ENCODE results near the gene COL5A2.

COL5A2 gene

DNA sequence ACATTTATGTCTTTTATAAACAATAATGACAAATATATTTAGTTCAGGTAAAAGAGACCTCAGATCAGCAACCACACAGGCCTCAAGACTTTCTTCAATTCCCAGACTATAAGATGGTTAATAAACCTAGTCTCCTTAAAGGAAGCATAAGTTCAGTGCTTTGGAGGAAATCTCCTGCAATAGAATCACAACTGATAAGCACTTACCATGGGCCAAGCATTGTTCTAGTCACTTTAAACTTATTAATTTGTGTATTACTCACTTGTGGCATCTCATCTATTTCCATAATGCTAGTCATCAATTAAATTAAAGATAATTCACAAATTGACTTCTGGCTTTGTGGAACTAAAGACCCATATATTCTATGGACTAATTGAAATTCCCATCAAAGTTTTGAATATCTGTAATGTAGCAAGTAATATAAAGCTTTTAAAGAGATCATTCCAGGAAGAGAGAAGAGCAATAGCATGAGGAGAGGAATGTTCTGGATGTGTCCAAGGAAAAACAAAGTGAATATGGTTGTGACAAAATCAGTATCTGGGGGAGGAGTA, 163.2 kb downstream of the COL5A2 start:
- no peak overlapping the region for H3K4me3 Mint-ChIP-seq
- H3K9me3 Mint-ChIP-seq = no peaks in the 10 kb centered on the region
- no peak for DNase-seq (ENCODE audit: low spot score in 2 of 2)
- ATAC-seq (ENCODE audit: low read depth) = no peak
- no peaks in the 10 kb centered on the region for H3K36me3 Mint-ChIP-seq
- no peaks in the 10 kb centered on the region for H3K27me3 Mint-ChIP-seq
- no peaks in the 10 kb centered on the region for H3K4me1 Mint-ChIP-seq
- H3K27ac Mint-ChIP-seq = no peak overlapping the region

DNA sequence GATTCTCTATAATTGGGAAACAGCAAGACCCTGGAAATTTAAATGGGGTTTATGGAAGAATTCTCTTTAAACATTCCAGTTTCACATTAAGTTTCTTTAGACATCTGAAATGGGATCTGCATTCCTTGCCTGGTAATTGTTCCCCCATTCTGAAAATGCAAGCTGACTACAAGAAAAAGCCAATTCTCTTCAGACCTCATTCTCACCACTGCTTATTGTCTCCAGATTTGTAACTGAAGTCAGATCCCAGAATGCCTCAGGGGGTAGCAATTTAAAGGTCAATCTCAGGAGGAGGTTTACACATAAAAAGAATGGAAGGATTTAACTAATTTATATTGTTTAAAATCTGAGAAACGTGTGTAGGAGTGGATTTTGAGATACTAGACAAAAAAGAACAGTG, 164.2 kb downstream of the COL5A2 start:
- no peaks in the 10 kb centered on the region for H3K36me3 Mint-ChIP-seq
- no peaks in the 10 kb centered on the region for H3K27me3 Mint-ChIP-seq
- no peaks in the 10 kb centered on the region for H3K4me1 Mint-ChIP-seq
- H3K4me3 Mint-ChIP-seq = no peak overlapping the region
- no peak overlapping the region for H3K27ac Mint-ChIP-seq
- no peaks in the 10 kb centered on the region for H3K9me3 Mint-ChIP-seq
- ATAC-seq (ENCODE audit: low read depth) (no peak), DNase-seq (ENCODE audit: low spot score in 2 of 2) (no peak)

- no peaks in the 10 kb centered on the region for H3K27me3 Mint-ChIP-seq
- no peak overlapping the region for H3K4me3 Mint-ChIP-seq
- no peaks in the 10 kb centered on the region for H3K9me3 Mint-ChIP-seq
- DNase-seq (ENCODE audit: low spot score in 2 of 2) (no peak), ATAC-seq (ENCODE audit: low read depth) (no peak)
- H3K4me1 Mint-ChIP-seq = no peaks in the 10 kb centered on the region
- H3K36me3 Mint-ChIP-seq = no peaks in the 10 kb centered on the region
- H3K27ac Mint-ChIP-seq = no peak overlapping the region
Measured at GRCh38 chr2:189014449-189015138, 165.0 kb downstream of the COL5A2 start.

DNA sequence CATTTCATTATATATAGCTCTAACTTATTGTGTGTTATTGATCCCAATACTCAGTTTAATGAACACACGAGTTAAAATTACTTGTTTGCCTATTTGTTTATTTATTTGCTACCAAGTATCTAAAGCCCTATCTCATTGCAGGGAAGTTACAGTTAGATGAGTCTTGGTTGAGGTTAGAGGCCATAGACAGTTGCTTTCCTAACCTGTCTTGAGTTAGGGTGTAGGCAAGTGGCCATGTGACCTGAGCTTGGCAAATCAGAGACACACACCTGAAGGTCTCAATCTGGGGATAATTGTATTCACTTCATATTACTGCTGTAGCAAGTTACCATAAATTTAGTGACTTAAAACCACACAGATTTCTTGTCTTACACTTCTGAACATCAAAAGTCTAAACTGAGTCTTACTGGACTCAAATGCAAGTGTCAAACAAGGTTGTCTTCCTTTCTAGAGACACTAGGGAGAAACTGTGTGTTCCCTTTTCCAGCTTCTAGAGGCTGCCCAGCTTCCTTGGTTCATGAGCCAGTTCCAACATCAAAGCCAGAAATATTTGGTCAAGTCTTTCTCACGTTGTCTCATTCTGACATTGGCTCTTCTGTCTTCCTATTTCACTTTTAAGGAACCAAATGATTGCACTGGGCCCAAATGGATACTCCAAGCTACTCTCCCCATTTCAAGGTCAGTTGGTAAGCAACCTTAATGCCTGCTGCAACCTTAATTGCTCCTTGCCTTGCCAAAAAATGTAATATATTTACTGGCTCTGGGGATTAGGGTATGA, 165.7 kb downstream of the COL5A2 start:
- no peak overlapping the region for H3K27ac Mint-ChIP-seq
- H3K4me3 Mint-ChIP-seq = no peak overlapping the region
- no peaks in the 10 kb centered on the region for H3K9me3 Mint-ChIP-seq
- H3K36me3 Mint-ChIP-seq = no peaks in the 10 kb centered on the region
- ATAC-seq (ENCODE audit: low read depth) = no peak
- H3K4me1 Mint-ChIP-seq = no peaks in the 10 kb centered on the region
- no peak for DNase-seq (ENCODE audit: low spot score in 2 of 2)
- no peaks in the 10 kb centered on the region for H3K27me3 Mint-ChIP-seq

DNA sequence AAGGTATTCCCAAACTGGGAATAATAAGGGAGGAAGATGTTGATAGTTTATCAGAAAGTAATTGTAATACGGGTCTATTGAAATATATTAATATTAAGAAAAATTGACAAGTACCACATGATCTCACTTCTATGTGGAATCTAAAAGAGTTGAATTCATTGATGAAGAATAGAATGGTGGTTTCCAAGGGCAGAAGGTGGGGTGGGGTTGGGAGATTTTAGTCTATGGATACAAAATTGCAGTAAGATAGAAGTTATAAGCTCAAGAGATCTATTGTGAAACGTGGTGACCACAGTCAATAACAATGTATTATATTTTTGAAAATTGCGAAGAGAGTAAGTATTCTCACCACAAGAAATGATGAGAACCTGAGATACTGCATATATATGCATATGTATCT, 166.5 kb downstream of the COL5A2 start:
- H3K36me3 Mint-ChIP-seq = no peaks in the 10 kb centered on the region
- DNase-seq (ENCODE audit: low spot score in 2 of 2) (no peak), ATAC-seq (ENCODE audit: low read depth) (no peak)
- H3K4me3 Mint-ChIP-seq = no peak overlapping the region
- no peaks in the 10 kb centered on the region for H3K27me3 Mint-ChIP-seq
- H3K27ac Mint-ChIP-seq = no peak overlapping the region
- H3K4me1 Mint-ChIP-seq = no peaks in the 10 kb centered on the region
- no peaks in the 10 kb centered on the region for H3K9me3 Mint-ChIP-seq

- Mint-ChIP-seq H3K27ac (no peak overlapping the region), H3K4me1 (no peaks in the 10 kb centered on the region), H3K36me3 (no peaks in the 10 kb centered on the region), H3K27me3 (no peaks in the 10 kb centered on the region), H3K4me3 (no peak overlapping the region), H3K9me3 (no peaks in the 10 kb centered on the region)
- DNase-seq (ENCODE audit: low spot score in 2 of 2) = no peak
- ATAC-seq (ENCODE audit: low read depth) = no peak
Measured at GRCh38 chr2:189012351-189012750, 167.2 kb downstream of the COL5A2 start.

DNA sequence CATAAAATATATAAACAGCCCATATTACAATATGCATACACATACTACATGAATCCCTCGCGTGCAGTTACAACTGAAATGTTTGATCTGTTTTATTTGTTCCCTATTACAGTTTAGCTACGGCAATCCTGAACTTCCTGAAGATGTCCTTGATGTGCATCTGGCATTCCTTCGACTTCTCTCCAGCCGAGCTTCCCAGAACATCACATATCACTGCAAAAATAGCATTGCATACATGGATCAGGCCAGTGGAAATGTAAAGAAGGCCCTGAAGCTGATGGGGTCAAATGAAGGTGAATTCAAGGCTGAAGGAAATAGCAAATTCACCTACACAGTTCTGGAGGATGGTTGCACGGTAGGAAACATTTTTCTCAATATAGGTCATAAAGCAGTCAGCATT, 169.0 kb downstream of the COL5A2 start:
- Mint-ChIP-seq H3K27ac (no peak overlapping the region), H3K4me3 (no peak overlapping the region), H3K27me3 (no peaks in the 10 kb centered on the region), H3K36me3 (no peaks in the 10 kb centered on the region), H3K9me3 (no peaks in the 10 kb centered on the region), H3K4me1 (no peaks in the 10 kb centered on the region)
- DNase-seq (ENCODE audit: low spot score in 2 of 2) (no peak), ATAC-seq (ENCODE audit: low read depth) (no peak)

DNA sequence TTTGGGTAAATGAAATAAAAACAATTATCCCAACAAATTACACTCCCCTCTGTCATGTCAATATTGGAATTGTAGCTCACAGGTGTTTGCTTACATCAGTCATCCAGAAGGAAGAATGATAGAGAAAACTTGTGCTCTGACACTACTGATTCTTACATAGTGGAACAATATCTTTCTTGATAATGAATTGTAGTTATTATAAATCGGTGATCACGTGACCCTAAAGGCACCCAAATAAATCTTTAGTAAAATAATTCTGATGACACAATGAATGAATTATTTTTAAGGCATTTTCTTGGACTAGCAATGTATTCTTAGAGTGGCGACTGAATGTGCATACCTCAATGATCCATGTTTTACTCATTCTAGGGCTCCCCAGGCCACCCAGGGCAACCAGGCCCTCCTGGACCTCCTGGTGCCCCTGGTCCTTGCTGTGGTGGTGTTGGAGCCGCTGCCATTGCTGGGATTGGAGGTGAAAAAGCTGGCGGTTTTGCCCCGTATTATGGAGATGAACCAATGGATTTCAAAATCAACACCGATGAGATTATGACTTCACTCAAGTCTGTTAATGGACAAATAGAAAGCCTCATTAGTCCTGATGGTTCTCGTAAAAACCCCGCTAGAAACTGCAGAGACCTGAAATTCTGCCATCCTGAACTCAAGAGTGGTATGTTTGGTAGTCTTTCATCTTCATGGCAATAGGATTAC, 170.9 kb downstream of the COL5A2 start:
- Mint-ChIP-seq H3K27ac (no peak overlapping the region), H3K36me3 (no peaks in the 10 kb centered on the region), H3K27me3 (no peaks in the 10 kb centered on the region), H3K9me3 (no peaks in the 10 kb centered on the region), H3K4me3 (no peak overlapping the region), H3K4me1 (no peaks in the 10 kb centered on the region)
- ATAC-seq (ENCODE audit: low read depth) (no peak), DNase-seq (ENCODE audit: low spot score in 2 of 2) (no peak)

GRCh38 chr2:189002079-189002478, 177.5 kb downstream of the COL5A2 start:
- Mint-ChIP-seq H3K27ac (no peak overlapping the region), H3K9me3 (no peaks in the 10 kb centered on the region), H3K4me3 (no peak overlapping the region), H3K27me3 (no peaks in the 10 kb centered on the region), H3K4me1 (no peaks in the 10 kb centered on the region), H3K36me3 (no peaks in the 10 kb centered on the region)
- no peak for DNase-seq (ENCODE audit: low spot score in 2 of 2)
- ATAC-seq (ENCODE audit: low read depth) = no peak

GRCh38 chr2:189000221-189000620, 179.3 kb downstream of the COL5A2 start:
- H3K27ac Mint-ChIP-seq = no peak overlapping the region
- H3K9me3 Mint-ChIP-seq = no peaks in the 10 kb centered on the region
- H3K4me1 Mint-ChIP-seq = no peaks in the 10 kb centered on the region
- ATAC-seq (ENCODE audit: low read depth) = no peak
- H3K36me3 Mint-ChIP-seq = no peaks in the 10 kb centered on the region
- no peaks in the 10 kb centered on the region for H3K27me3 Mint-ChIP-seq
- no peak for DNase-seq (ENCODE audit: low spot score in 2 of 2)
- no peak overlapping the region for H3K4me3 Mint-ChIP-seq

DNA sequence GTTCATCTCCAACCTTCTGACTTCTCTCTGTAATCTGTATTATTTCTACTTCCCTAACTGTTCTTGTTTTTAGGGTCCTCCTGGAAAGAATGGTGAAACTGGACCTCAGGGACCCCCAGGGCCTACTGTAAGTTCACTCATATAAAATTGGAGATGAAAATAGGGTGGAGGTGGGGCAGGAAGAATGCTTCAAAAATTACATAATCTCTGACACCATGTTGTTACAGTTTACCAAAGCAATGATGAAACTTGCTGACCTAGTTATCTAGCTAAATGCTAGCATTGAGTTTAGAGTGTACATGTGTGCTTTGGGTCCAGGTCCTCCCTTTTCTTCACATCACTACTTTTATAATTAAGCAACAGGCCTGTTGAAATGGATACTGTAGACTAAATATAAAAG, 182.3 kb downstream of the COL5A2 start:
- no peaks in the 10 kb centered on the region for H3K36me3 Mint-ChIP-seq
- no peak for ATAC-seq (ENCODE audit: low read depth)
- no peak for DNase-seq (ENCODE audit: low spot score in 2 of 2)
- no peaks in the 10 kb centered on the region for H3K9me3 Mint-ChIP-seq
- no peaks in the 10 kb centered on the region for H3K4me1 Mint-ChIP-seq
- no peak overlapping the region for H3K27ac Mint-ChIP-seq
- no peaks in the 10 kb centered on the region for H3K27me3 Mint-ChIP-seq
- H3K4me3 Mint-ChIP-seq = no peak overlapping the region

DNA sequence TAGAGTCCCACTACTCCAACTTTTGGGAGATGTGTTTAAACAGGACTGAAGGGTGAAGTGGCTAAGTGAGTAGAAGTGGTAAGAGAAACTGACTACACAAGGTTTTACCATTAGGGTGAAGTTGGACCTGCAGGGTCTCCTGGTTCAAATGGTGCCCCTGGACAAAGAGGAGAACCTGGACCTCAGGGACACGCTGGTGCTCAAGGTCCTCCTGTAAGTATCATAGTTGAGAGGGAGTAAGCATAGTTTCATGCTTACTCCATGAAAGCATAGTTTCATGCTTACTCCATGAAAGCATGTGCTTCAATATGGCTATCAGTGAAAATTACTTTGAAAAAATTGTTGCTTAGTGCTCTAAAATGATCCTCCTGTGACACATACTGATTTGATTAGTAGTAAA, 186.3 kb downstream of the COL5A2 start:
- H3K4me3 Mint-ChIP-seq = no peak overlapping the region
- H3K4me1 Mint-ChIP-seq = no peaks in the 10 kb centered on the region
- ATAC-seq (ENCODE audit: low read depth) = no peak
- H3K9me3 Mint-ChIP-seq = no peaks in the 10 kb centered on the region
- no peak for DNase-seq (ENCODE audit: low spot score in 2 of 2)
- no peak overlapping the region for H3K27ac Mint-ChIP-seq
- no peaks in the 10 kb centered on the region for H3K27me3 Mint-ChIP-seq
- no peaks in the 10 kb centered on the region for H3K36me3 Mint-ChIP-seq

- Mint-ChIP-seq H3K9me3 (no peaks in the 10 kb centered on the region), H3K4me1 (no peaks in the 10 kb centered on the region), H3K27ac (no peak overlapping the region), H3K27me3 (no peaks in the 10 kb centered on the region), H3K36me3 (no peaks in the 10 kb centered on the region), H3K4me3 (no peak overlapping the region)
- no peak for DNase-seq (ENCODE audit: low spot score in 2 of 2)
- ATAC-seq (ENCODE audit: low read depth) = no peak
Measured at GRCh38 chr2:188986839-188987238, 192.7 kb downstream of the COL5A2 start.

- no peak overlapping the region for H3K4me3 Mint-ChIP-seq
- DNase-seq (ENCODE audit: low spot score in 2 of 2) (no peak), ATAC-seq (ENCODE audit: low read depth) (no peak)
- no peak overlapping the region for H3K27ac Mint-ChIP-seq
- no peaks in the 10 kb centered on the region for H3K9me3 Mint-ChIP-seq
- H3K27me3 Mint-ChIP-seq = no peaks in the 10 kb centered on the region
- no peaks in the 10 kb centered on the region for H3K36me3 Mint-ChIP-seq
- no peaks in the 10 kb centered on the region for H3K4me1 Mint-ChIP-seq
Measured at GRCh38 chr2:188984680-188985079, 194.9 kb downstream of the COL5A2 start.

Measured in memory B cell (primary cell).